Amygdala (tissue), 56 donors: Measurements from ENCODE around the gene HSPA9.

Experiments used
- DNase-seq, 56 donors: peaks; one replicate each; lab custom pipeline; 2025; lab: John Stamatoyannopoulos, UW

HSPA9 gene

GRCh38 chr5:138596105-138596881, 21.1 kb upstream of the HSPA9 start:
- no peak for DNase-seq

GRCh38 chr5:138595180-138595795, 20.1 kb upstream of the HSPA9 start:
- DNase-seq = peak in 4 of 56 donors; percentile 11 to 32 (median 16)

GRCh38 chr5:138594305-138595058, 19.3 kb upstream of the HSPA9 start:
- no peak for DNase-seq

- no peak for DNase-seq
Measured at GRCh38 chr5:138588013-138588788, 13.0 kb upstream of the HSPA9 start.

- no peak for DNase-seq
Measured at GRCh38 chr5:138585157-138585556, 10.0 kb upstream of the HSPA9 start.

- DNase-seq = no peak
Measured at GRCh38 chr5:138583984-138584637, 8.9 kb upstream of the HSPA9 start.

GRCh38 chr5:138582959-138583358, 7.8 kb upstream of the HSPA9 start:
- no peak for DNase-seq

GRCh38 chr5:138580777-138581176, 5.6 kb upstream of the HSPA9 start:
- DNase-seq = no peak

- no peak for DNase-seq
Measured at GRCh38 chr5:138580001-138580400, 4.8 kb upstream of the HSPA9 start.

GRCh38 chr5:138579517-138579863, 4.3 kb upstream of the HSPA9 start:
- no peak for DNase-seq

- DNase-seq = no peak
Measured at GRCh38 chr5:138577452-138577851, 2.3 kb upstream of the HSPA9 start.

- DNase-seq = peak in 2 of 56 donors; percentile 45 to 63
Measured at GRCh38 chr5:138574744-138575193, 432 bp downstream of the HSPA9 start.

GRCh38 chr5:138573949-138574670, 1.1 kb downstream of the HSPA9 start:
- DNase-seq = no peak

- DNase-seq = no peak
Measured at GRCh38 chr5:138573223-138573622, 2.0 kb downstream of the HSPA9 start.

- DNase-seq = no peak
Measured at GRCh38 chr5:138570871-138571270, 4.3 kb downstream of the HSPA9 start.

- DNase-seq = no peak
Measured at GRCh38 chr5:138569782-138570181, 5.4 kb downstream of the HSPA9 start.

- no peak for DNase-seq
Measured at GRCh38 chr5:138568061-138568824, 7.0 kb downstream of the HSPA9 start.

- no peak for DNase-seq
Measured at GRCh38 chr5:138566792-138567191, 8.4 kb downstream of the HSPA9 start.
